GM18907 (cell line): ENCODE data around the gene MRPL32.

Experiments used
- ATAC-seq: cut with Tn5 transposase; IDR thresholded peaks from one replicate; pipeline ENCODE4 v1.9.1; 2021; ENCODE audit warnings: mild to moderate bottlenecking, moderate library complexity; ENCODE audit not compliant: unreplicated experiment

MRPL32 gene

DNA sequence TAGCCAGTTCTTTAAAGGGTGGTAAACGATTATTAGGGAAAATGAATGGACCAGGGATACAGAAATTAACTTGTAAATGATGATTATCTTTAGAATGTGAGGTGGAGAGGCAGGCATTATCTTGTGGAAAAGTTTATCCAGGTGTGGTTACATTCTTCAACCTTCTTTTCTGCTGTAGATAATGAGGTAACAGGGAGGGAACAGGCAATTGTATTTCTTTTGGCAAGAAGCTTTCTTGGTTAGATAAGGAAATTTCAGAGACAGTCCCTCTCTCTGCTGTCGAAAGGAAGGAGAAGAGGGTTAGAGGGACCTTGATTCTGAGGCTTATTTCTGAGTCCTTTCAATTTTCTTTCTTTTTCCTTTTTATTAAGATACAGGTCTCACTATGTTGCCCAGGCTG, 32.1 kb downstream of the MRPL32 start:
- ATAC-seq: no peak

GRCh38 chr7:42964849-42965805, 33.0 kb downstream of the MRPL32 start:
- no peak for ATAC-seq

DNA sequence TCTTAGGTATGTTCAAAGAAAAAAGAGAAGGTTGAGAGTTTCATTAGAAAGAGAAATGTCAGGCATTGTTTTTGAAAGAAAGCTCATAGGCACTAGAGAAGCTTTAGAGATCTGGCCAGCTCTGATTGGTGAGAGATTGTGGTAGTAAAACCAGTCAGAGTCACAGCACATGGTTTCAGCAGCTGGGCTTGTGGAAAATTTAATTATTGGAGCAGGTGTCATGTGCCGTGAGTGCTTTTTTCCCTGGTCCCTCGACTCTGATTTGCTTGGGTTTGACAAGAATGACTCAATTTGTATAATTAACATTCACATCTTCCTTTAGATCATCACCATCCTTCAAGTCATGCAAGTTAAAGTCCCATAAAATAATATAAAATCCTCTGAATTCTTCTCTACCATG, 35.2 kb downstream of the MRPL32 start:
- ATAC-seq: no peak

GRCh38 chr7:42972699-42973500, 40.7 kb downstream of the MRPL32 start:
- no peak for ATAC-seq

GRCh38 chr7:42976371-42976770, 44.2 kb downstream of the MRPL32 start:
- ATAC-seq: no peak

- no peak for ATAC-seq
These were observed 46.3 kb downstream of the MRPL32 start for GRCh38 chr7:42978496-42978895.

GRCh38 chr7:42980084-42980483, 47.9 kb downstream of the MRPL32 start:
- ATAC-seq: no peak

DNA sequence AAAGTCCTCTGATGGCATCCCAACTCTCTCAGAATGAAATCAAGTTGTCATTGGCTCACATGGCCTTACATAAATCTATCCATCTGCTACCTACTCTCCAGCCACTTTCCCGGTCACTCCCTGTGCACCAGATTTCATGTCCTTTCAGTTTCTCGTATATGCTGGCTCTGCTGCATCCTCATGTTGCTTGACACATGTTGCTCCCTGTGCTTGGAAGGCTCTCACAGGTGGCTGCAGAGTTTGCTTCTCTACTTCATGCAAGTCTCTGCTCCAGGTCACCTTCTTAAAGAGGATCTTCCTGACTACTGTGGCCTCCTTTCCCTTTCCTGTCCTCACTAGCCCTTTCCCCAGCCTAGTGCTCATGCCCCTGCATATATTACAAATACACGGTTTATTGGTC, 48.3 kb downstream of the MRPL32 start:
- no peak for ATAC-seq

DNA sequence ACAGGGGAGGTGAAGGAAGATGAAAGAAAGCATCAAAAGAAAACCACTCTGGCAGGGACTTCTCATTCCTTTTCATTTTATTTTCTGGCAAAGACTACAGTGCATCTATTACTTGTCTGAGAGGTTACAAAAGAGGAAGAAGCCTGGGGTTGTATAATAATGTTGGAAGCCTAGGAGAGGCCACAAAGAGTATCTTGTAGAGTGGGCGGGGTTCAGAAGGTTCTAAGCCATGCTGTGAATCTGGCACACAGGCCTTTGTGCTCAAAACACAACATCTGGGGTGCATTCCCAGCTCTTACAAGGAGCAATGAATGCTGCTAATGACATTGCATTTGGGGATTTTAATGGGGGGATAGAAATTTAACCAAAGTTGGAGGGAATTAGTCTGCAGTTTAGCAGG, 49.4 kb downstream of the MRPL32 start:
- no peak for ATAC-seq

DNA sequence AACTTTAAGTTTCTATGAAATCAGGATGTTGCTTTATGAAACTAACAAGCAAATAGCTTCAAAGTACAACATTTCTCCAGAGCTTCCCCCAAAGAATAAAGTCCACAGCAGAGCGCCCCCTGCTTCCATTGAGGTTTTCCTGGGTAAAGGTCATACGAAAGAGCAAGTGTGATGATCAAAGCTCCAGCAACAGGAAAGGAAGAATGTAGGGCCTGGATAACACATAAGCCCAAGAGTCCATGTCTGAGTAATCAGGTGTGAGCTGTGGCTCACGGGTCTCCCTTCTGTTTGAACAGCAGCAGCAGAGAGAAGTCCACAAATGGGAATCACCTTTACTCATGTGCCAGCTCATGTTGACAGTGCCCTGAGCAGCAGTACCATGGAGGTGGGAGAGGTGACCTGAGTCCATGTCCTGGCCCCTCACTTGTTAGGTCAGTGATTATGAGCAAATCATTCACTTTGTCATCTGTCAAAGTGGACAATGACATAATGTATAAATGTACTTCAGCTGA, 50.5 kb downstream of the MRPL32 start:
- no peak for ATAC-seq

GRCh38 chr7:42984137-42984536, 52.0 kb downstream of the MRPL32 start:
- no peak for ATAC-seq

GRCh38 chr7:42986213-42986612, 54.0 kb downstream of the MRPL32 start:
- ATAC-seq: no peak

DNA sequence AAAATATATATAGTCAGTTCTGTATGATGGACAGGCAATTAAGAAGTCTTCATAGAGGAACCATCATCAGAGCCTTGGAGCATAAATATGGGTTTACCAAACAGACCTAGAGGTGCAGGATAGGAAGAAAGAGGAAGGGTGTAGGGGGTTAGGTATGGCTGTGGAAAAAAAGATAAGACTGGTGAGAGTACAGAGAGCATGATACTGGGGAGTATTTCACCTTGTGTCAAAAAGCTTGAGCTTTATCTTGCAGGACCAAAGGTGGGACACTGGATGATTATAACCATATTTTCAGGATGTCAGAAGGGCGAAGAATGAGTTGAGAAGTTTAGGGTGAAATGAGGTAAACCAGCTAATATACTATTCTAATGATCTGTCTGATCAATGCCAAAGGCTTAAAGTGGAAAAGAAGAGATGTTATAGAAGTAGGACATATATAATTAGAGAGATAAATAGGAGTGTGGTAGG, 54.6 kb downstream of the MRPL32 start:
- ATAC-seq: no peak
